Amygdala (tissue), 56 donors: Measurements from ENCODE around the gene IRF2BP2.

Source experiments
- DNase-seq, 56 donors: peaks; one replicate each; lab custom pipeline; 2025; lab: John Stamatoyannopoulos, UW

Gene IRF2BP2

GRCh38 chr1:234610061-234610665 lies at the start of gene IRF2BP2:
TSS of gene IRF2BP2 (minus strand) at chr1:234610178. CDS start at chr1:234609494, 684 bp downstream.
- peak in 52 of 56 donors; percentile 22 to 89 (median 72) for DNase-seq

DNA sequence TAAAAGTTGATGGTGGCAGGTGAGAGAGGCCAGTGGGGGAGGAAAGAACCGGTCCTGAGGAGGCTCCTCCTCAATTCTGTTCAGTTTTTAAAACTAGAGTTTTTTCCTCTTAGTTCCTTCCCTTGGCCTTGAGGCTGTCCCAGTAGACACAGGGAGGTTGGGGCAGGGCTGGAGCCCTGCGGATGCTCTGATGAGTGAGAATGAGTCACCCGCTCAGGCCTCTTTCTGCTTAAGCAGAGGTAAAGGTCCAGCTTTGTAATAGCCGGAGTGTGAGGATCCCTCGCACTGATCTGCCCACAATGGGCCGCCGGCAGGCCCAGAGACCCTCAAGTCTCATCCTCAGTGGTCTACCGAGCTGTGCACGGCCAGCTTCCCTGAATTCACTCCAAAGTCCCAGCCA lies 49.6 kb upstream of the IRF2BP2 start:
- DNase-seq, result no peak

- DNase-seq, result no peak
Observed at GRCh38 chr1:234658138-234658537, 48.2 kb upstream of the IRF2BP2 start.

DNA sequence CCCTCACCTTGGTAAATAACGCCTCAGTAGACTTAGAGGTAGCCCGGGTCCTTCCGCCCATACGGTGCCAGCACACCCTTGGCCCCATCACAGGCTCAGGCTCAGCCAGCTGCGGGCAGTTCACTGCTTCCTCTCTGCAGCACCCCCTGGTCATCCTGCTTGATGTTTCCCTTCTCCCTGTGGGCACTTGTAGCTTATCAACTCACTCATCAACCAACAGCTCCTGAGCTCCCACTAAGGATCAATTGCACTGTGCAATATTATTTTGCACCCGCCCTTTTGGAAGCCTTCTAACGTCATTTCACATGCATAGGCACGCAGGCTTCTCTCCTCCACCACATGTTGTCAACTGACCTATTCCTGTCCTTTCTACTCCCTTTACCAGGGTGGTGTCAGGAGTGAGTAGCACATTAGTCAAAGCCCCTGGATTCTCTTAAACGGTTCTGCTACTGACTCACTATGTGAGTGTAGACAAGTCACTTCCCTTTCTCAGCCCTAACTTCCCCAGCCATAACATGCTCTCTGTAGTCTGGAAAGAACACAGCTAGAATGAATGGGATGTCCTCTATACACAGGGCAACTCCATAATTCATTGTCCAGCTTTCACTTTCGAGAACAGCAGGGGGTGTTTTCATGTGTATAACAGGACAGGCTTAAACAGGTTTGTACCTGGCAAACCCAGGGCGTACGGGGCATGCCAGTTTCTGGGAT lies 47.1 kb upstream of the IRF2BP2 start:
- DNase-seq, result no peak

DNA sequence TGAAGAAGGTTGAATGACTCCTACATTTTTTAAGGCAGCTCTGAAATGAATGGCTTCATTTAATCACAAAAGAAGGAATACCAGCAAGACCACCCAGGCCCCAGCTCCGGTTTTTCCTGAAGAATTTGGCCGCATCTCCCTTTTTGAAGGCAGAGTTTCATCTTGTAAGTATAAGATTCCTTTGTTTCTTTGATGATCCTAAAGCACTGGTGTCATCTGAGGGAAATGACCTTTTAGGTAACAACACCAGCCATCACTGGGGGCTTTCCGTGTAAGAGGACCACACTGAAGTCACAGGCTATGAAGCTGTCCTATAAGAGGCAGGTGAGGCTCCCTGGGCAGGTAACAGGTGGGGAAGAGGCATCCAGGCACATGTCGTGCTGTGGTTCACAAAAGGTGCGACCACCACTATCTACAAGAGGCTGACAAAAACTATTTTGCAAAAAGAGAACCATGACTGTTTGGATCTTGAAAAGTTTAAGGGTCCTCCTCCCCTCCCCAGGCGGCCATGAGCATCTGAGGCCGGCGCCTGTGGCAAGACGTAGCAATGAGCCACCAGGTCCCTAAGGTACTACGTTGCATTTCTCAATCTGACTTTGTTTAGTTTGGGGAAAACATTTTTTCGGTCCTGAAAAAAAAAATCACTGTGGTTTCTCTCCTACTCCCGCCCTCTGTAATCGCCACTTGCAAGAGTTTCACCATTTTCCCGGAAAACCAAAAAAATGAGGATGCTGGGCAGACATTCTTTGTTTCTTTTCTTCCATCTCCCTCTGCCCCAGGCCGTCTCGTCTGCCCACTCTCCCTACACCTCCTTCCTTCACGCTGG lies 46.3 kb upstream of the IRF2BP2 start:
- DNase-seq, result no peak

- DNase-seq, result no peak
Observed at GRCh38 chr1:234655328-234656069, 45.5 kb upstream of the IRF2BP2 start.

GRCh38 chr1:234654002-234654733 lies 44.2 kb upstream of the IRF2BP2 start:
- no peak for DNase-seq

DNA sequence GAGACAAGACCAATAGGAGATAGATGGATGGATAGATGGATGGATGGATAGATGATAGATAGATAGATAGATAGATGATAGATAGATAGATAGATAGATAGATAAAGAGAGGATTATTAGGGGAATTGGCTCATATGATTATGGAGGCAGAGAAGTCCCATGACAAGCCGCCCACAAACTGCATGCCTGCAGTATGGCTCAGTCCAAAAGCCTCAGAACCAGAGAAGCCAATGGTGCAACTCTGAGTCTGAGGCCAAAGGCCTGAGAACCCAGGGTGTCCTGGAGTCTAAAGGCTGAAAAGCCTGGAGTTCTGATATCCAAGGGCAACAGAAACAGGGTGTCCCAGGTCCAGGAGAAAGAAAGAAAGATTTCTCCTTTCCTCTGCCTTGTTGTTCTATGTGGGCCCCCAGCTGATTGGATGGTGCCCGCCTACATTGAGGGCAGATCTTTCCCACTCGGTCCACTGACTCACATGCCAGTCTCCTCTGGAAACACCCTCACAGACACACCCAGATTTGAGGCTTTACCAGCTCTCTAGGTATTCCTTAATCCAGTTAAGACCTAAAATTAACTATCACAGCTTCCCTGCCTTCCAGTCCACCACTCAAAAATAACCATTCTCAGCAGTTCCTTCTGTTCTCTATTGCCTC lies 39.6 kb upstream of the IRF2BP2 start:
- no peak for DNase-seq

DNA sequence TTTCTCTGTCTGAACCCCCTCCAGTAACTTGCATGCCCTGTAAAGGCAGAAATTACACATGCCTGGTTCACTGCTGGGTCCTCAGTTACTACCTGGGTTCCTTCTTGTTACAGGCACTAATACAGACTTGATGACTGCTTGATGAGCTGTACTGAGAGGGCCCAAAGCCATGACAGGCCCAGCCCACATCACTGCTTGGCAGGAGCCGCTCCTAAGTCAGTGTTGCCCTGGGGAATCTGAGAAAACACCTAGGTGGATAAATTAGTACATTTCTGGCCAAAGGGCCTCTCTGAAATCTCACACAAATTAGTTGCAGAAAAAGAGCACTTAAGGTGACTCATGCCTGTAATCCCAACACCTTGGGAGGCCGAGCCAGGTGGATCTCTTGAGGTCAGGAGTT lies 37.8 kb upstream of the IRF2BP2 start:
- DNase-seq, result no peak

- DNase-seq, result no peak
Observed at GRCh38 chr1:234647245-234647644, 37.3 kb upstream of the IRF2BP2 start.

DNA sequence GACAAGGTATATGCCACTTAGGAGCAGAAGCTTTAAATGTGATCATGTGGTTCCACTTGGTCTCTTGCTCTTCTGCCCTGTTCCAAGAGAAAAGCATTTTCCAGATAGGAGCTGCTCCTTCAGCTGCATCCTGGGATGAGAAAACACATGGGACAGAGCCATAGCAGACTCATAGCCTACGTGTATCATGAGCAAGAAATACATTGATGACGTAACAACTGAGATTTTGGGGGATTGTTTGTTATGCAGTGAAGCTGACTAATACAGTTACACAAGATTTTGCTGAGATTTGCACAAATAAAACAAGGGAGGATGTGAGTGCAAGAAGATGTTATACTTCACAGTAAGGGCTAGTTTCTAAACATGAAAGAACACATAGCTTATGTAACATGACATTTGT lies 36.0 kb upstream of the IRF2BP2 start:
- DNase-seq, result no peak

GRCh38 chr1:234645474-234645953 lies 35.5 kb upstream of the IRF2BP2 start:
- DNase-seq, result no peak

GRCh38 chr1:234644928-234645327 lies 35.0 kb upstream of the IRF2BP2 start:
- no peak for DNase-seq

DNA sequence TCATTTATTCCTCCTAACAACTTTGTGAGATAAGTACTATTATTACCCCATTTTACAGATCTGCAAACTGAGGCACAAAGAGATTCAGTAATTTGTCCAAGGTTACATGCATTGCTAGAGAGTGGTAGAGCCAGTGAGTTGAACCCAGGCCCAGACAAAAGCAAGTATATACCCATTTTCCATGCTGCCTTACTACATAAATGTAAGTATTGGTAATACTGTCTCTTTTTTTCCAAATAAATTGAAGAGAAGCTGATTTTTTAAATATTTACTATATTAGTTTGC lies 33.8 kb upstream of the IRF2BP2 start:
- no peak for DNase-seq

DNA sequence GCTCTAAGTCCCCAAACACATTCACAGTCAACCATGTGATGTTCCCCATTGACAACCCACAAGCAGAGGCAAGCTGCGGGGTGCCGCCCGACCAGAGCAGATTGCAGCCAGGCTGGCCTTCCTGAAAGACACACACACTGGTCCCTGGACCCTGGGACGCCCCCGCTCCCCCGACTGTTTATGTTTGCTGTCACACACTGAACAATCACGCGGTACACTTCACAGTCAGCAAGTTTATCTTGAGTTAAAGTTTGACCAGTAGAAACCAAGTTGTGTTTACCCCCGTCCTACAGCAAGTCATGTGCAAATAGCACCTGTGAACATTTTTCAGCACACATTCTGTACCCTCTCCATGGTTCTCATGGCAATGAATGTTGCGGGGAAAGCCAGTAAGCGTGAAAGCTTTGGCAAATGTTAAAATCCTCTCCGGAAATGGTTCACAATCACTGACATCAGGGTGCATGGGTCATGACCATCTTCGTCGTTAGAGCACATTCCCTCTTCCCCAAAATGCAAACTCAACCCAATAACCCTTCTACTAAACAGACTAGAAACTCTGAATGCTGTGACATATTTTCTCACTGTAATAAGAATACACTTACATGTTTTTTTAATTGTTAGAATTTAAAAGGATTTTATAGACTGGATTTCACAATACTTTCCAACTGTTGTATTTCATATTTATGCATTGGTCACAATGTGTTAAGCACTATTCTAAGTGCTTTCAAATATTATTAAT lies 33.3 kb upstream of the IRF2BP2 start:
- DNase-seq, result no peak

DNA sequence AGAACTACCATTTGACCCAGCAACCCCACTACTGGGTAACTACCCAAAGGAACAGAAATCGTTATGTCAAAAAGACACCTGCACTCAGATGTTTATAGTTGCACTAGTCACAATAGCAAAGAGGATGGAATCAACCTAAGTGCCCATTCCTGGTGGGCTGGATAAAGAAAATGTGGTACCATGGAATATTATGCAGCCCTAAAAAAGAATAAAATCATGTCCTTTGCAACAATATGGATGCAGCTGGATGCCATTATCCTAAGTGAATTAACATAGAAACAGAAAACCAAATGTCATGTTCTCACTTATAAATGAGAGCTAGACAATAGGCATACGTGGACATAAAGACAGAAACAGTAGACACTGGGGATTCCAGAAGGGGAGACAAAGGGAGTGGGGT lies 32.5 kb upstream of the IRF2BP2 start:
- DNase-seq, result no peak

GRCh38 chr1:234639961-234640360 lies 30.0 kb upstream of the IRF2BP2 start:
- DNase-seq, result no peak

- no peak for DNase-seq
Observed at GRCh38 chr1:234638832-234639799, 29.1 kb upstream of the IRF2BP2 start.
